OCI-LY3 (cell line): ENCODE data around the gene INHBA.

Source experiments
- H2AFZ ChIP-seq: fragments of 200-600, 300-600 bp; shearing (Covaris generic); 2 replicates; pipeline ENCODE4 v1.6.0; 2014; ENCODE audit warnings: antibody characterized with exemption, low read depth, low read length
- H3K27ac ChIP-seq: fragments of 200-600, 300-600 bp; sonication (generic); 2 replicates; pipeline ENCODE4 v1.5.1; 2014; ENCODE audit warnings: mild to moderate bottlenecking, low read length, moderate library complexity, mixed read lengths
- H3K27me3 ChIP-seq: fragments of 200-600, 300-600 bp; sonication (generic); 2 replicates; pipeline ENCODE4 v1.6.1; 2014; ENCODE audit warnings: low read depth, low read length, mixed read lengths
- H3K36me3 ChIP-seq: fragments of 200-600, 300-600 bp; sonication (generic); replicated peaks from 2 replicates; pipeline ENCODE3; 2014; ENCODE audit warnings: low read depth, low read length, mixed read lengths
- H3K4me1 ChIP-seq: fragments of 300-600, 200-600 bp; sonication (generic); 2 replicates; pipeline ENCODE4 v1.6.1; 2014; ENCODE audit warnings: low read length, mixed read lengths
- H3K4me2 ChIP-seq: fragments of 200-600, 300-600 bp; sonication (generic); 2 replicates; pipeline ENCODE4 v1.6.1; 2014; ENCODE audit warnings: low read length, mixed read lengths
- H3K4me3 ChIP-seq: fragments of 300-600, 200-600 bp; sonication (generic); 2 replicates; pipeline ENCODE4 v1.5.1; 2014; ENCODE audit warnings: antibody characterized with exemption, mild to moderate bottlenecking, low read length, moderate library complexity
- H3K79me2 ChIP-seq: fragments of 300-600, 200-600 bp; shearing (Covaris generic); 2 replicates; pipeline ENCODE4 v1.6.1; 2014; ENCODE audit warnings: mild to moderate bottlenecking, low read length, mixed read lengths
- H3K9ac ChIP-seq: fragments of 300-600, 200-600 bp; shearing (Covaris generic); 2 replicates; pipeline ENCODE4 v1.6.0; 2014; ENCODE audit warnings: mild to moderate bottlenecking, low read length, moderate library complexity
- H3K9me3 ChIP-seq: fragments of 200-600, 300-600 bp; shearing (Covaris generic); 2 replicates; pipeline ENCODE4 v1.6.1; 2014; ENCODE audit warnings: low read length, mixed read lengths; ENCODE audit not compliant: insufficient read depth
- H4K20me1 ChIP-seq: fragments of 200-600, 300-600 bp; sonication (generic); 2 replicates; pipeline ENCODE4 v1.6.1; 2016; ENCODE audit warnings: low read length, mixed read lengths; ENCODE audit not compliant: insufficient read depth
- CTCF ChIP-seq: fragments of 200-600, 300-600 bp; sonication (generic); IDR thresholded peaks from 2 replicates; pipeline ENCODE4 v1.5.1; 2014; ENCODE audit warnings: antibody characterized with exemption, low read length, low read depth
- EZH2phosphoT487 ChIP-seq: fragments of 200-600 bp; shearing (Covaris generic); IDR thresholded peaks from 2 replicates; pipeline ENCODE4 v1.6.1; 2018; ENCODE audit warnings: antibody characterized with exemption, mixed run types, low read depth

INHBA gene

GRCh38 chr7:41656366-41656765, 46.5 kb downstream of the INHBA start:
- Histone ChIP-seq H3K4me1 (no peaks in the 10 kb centered on the region), H3K9me3 (no peaks in the 10 kb centered on the region), H4K20me1 (no peaks in the 10 kb centered on the region), H3K4me2 (no peak overlapping the region), H2AFZ (no peak overlapping the region), H3K27me3 (no peaks in the 10 kb centered on the region), H3K36me3 (no peaks in the 10 kb centered on the region), H3K79me2 (no peaks in the 10 kb centered on the region), H3K27ac (no peak overlapping the region), H3K9ac (no peak overlapping the region), H3K4me3 (no peak overlapping the region)
- TF ChIP-seq EZH2phosphoT487 (no peak), CTCF (no peak)

GRCh38 chr7:41655426-41655825, 47.5 kb downstream of the INHBA start:
- H3K4me1 ChIP-seq, result no peaks in the 10 kb centered on the region
- H3K4me2 ChIP-seq, result no peak overlapping the region
- no peak overlapping the region for H2AFZ ChIP-seq
- H3K79me2 ChIP-seq, result no peaks in the 10 kb centered on the region
- H3K27me3 ChIP-seq, result no peaks in the 10 kb centered on the region
- no peak overlapping the region for H3K27ac ChIP-seq
- TF ChIP-seq EZH2phosphoT487 (no peak), CTCF (no peak)
- H3K36me3 ChIP-seq, result no peaks in the 10 kb centered on the region
- no peak overlapping the region for H3K4me3 ChIP-seq
- no peaks in the 10 kb centered on the region for H4K20me1 ChIP-seq
- H3K9ac ChIP-seq, result no peak overlapping the region
- H3K9me3 ChIP-seq, result no peaks in the 10 kb centered on the region

GRCh38 chr7:41652267-41652666, 50.6 kb downstream of the INHBA start:
- no peaks in the 10 kb centered on the region for H3K36me3 ChIP-seq
- no peaks in the 10 kb centered on the region for H3K79me2 ChIP-seq
- H3K4me1 ChIP-seq, result no peaks in the 10 kb centered on the region
- no peak overlapping the region for H2AFZ ChIP-seq
- no peak overlapping the region for H3K4me3 ChIP-seq
- no peak for TF ChIP-seq CTCF
- no peak for TF ChIP-seq EZH2phosphoT487
- H3K27ac ChIP-seq, result no peak overlapping the region
- H3K9ac ChIP-seq, result no peak overlapping the region
- H3K27me3 ChIP-seq, result no peaks in the 10 kb centered on the region
- H4K20me1 ChIP-seq, result no peaks in the 10 kb centered on the region
- no peaks in the 10 kb centered on the region for H3K9me3 ChIP-seq
- no peak overlapping the region for H3K4me2 ChIP-seq

- no peaks in the 10 kb centered on the region for H3K4me1 ChIP-seq
- no peak overlapping the region for H3K27ac ChIP-seq
- no peak overlapping the region for H3K9ac ChIP-seq
- H3K79me2 ChIP-seq, result no peaks in the 10 kb centered on the region
- H2AFZ ChIP-seq, result no peak overlapping the region
- TF ChIP-seq CTCF, result no peak
- no peak for TF ChIP-seq EZH2phosphoT487
- H3K4me2 ChIP-seq, result no peak overlapping the region
- H3K4me3 ChIP-seq, result no peak overlapping the region
- no peaks in the 10 kb centered on the region for H4K20me1 ChIP-seq
- no peaks in the 10 kb centered on the region for H3K36me3 ChIP-seq
- no peaks in the 10 kb centered on the region for H3K9me3 ChIP-seq
- no peaks in the 10 kb centered on the region for H3K27me3 ChIP-seq
These were observed 54.4 kb downstream of the INHBA start for GRCh38 chr7:41648501-41648900.
